Islet precursor cell (in vitro differentiated cells): Measurements from ENCODE around the gene SLC30A4.
A peak's percentile ranks its signal among the peaks of the same experiment; 100 is the strongest.
"Not testable (repeated sequence)": the region's sequence is repeated elsewhere in the genome, so short reads cannot be mapped to it uniquely, and the experiment has no call there.

Experiments
- DNase-seq: peaks from one replicate; pipeline ENCODE4 v3.0.0-alpha.2; 2018

Gene SLC30A4

DNA sequence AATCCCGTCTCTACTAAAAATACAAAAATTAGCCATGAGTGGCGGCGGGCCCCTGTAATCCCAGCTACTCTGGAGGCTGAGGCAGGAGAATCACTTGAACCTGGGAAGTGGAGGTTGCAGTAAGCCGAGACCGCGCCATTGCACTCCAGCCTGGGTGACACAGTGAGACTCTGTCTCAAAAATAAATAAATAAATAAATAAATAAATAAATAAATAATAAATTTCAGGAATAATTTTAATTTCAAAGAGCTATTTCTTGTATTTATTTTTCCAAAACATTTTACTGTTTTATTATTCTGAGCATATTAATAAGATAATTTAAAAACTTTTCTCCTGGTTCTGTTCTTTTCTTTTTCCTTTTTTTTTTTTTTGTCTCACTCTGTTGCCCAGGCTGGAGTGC is 15.4 kb downstream of the SLC30A4 start:
- not testable (repeated sequence) for DNase-seq

DNA sequence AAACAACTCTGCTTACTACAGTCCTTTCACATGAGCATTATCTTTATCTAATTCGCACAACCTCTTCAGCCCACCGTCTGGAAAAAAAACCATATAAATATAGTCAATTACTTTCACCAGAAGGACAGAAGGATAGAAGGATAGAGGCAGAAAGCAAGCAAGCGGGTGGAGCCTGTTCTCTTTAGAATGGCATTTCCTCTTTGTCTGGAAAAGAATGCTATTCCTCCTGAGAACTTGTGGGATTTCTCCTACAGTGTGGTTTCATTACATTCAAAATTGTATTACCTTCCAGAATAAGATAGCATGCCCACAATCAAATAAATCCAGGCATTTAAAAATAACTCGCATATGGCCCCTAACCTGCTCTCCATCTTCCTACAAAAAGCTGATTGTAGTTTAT is 23.1 kb downstream of the SLC30A4 start:
- DNase-seq: no peak

- DNase-seq: no peak
Observed at GRCh38 chr15:45498701-45499100, 23.9 kb downstream of the SLC30A4 start.

GRCh38 chr15:45497261-45497660 is 25.3 kb downstream of the SLC30A4 start:
- DNase-seq: no peak

DNA sequence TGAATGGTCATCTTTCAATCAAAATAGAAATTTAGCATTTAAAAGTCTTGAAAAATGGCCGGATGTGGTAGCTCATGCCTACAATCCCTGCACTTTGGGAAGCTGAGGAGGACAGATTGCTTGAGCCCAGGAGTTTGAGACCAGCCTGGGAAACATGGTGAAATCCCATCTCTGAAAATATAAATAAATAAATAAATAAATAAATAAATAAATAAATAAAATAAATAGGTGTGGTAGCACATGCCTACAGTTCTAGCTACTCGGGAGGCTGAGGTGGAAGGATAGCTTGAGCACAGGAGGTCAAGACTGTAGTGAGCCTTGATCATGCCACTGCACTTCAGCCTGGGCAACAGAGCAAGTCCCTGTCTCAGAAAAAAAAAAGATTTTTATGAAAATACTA is 25.9 kb downstream of the SLC30A4 start:
- DNase-seq: no peak

DNA sequence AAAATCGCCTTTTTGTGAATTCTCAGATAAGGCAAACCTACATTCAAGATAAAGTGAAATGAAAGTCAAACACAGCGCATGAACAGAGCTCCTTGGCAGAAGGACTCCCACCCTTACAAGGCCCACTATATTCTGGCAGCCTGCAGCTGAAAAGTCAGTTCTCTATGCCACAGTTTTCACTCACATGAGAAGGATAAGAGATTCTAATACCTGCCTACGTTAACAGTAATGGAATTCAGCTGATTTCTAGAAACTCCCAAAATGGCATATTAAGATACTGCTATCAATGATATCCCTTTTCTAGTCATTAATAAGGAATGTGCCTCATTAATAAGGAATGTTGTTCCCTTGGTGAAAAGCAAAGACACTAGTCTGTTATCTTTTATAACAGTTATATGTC is 27.0 kb downstream of the SLC30A4 start:
- DNase-seq: no peak

DNA sequence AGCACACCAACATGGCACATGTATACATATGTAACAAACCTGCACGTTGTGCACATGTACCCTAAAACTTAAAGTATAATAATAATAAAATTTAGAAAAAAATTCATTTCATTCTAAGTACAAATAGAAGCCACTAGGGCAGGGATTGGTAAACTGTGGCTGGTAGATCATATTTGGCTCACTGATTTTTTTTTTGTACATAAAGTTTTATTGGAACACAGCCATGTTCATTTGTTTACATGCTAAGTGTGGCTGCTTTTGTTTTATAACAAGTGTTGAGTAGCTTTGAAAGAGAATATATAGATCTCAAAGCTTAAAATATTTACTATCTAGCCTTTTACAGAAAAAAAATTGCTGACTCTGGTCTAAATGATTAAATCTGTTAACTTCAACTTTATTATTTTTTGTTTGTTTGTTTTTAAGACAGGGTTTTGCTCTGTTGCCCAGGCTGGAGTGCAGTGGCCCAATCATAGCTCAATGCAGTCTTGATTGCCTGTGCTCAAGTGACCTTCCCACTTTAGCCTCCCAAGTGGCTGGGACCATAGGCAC is 32.8 kb downstream of the SLC30A4 start:
- no peak for DNase-seq

GRCh38 chr15:45486317-45486716 is 36.2 kb downstream of the SLC30A4 start:
- DNase-seq: no peak

- no peak for DNase-seq
Observed at GRCh38 chr15:45481135-45481534, 41.4 kb downstream of the SLC30A4 start.

- no peak for DNase-seq
Observed at GRCh38 chr15:45476410-45476809, 46.1 kb downstream of the SLC30A4 start.

DNA sequence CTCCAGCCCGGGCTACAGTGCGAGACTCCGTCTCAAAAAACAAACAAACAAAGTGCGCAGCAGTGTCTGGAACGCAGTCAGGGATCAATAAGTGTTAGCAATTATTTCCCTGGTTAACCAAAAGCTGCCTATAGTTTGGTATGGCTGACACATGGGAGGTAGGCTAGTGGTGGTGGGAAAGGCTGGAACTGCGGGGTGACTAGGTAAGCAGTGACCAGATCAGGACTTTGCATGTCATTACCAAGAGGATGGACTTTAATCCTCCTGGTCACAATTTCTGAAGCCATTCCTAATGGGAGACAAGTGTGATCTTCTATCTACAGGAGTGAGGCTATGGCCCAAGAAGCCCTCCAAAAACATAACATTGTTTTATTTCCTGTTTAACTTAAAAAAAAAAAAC is 47.8 kb downstream of the SLC30A4 start:
- no peak for DNase-seq

- peak; percentile 63 for DNase-seq
Observed at GRCh38 chr15:45473068-45473467, 49.5 kb downstream of the SLC30A4 start.

DNA sequence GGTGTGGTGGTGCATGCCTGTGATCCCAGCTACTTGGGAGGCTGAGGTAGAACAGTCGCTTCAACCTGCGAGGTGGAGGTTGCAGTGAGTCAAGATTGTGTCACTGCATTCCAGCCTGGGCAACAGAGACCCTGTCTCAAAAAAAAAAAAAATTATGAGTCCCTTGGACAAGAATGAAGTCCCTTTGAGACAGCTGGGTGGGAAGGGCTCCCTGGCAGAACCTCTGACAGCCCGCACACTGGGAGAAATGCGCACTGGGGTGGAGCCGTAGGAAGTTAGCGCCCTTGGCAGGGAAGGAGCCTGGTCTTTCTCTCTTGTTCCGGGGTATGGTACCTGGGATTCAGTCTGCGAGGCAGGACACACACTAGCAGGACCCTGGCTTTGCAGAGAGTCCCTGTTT is 51.4 kb downstream of the SLC30A4 start:
- peak; percentile 67 for DNase-seq

DNA sequence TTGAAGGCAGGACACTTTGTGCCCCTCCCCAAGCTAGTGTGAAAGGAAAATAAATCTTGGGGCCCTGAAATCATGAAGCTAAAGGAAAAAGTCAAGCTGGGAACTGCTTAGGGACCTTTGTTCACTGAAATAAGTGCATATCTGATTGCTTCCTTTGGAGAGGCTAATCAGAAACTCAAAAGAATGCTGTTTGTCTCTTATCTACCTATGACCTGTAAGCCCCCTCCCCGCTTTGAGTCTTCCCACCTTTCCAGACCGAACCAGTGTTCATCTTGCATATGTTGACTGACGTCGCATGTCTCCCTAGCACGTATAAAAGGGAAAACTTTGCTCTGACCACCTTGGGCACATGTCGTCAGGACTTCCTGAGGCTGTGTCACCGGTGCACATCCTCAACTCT is 53.1 kb downstream of the SLC30A4 start:
- no peak for DNase-seq

DNA sequence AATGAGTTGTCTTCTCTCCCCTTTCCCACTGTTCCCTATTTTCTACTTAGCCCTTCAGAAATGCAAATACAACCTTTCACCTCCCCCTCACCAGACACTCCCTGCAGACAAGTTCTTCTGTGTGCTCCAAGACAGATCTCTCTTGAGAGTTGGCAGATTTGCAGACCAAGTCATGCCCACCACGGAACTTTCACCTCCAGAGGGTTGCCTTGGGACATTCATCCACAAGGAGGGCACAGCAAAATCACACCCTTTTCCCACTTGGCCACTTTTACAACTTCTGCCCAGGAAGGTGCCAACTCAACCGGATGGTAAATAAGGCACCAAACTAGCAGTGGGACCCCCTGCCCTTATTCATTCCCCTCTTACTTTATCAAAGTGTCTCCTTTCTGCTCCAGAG is 53.5 kb downstream of the SLC30A4 start:
- no peak for DNase-seq

- no peak for DNase-seq
Observed at GRCh38 chr15:45468294-45468693, 54.3 kb downstream of the SLC30A4 start.

GRCh38 chr15:45458746-45459403 is 63.7 kb downstream of the SLC30A4 start:
- peak; percentile 61 for DNase-seq

DNA sequence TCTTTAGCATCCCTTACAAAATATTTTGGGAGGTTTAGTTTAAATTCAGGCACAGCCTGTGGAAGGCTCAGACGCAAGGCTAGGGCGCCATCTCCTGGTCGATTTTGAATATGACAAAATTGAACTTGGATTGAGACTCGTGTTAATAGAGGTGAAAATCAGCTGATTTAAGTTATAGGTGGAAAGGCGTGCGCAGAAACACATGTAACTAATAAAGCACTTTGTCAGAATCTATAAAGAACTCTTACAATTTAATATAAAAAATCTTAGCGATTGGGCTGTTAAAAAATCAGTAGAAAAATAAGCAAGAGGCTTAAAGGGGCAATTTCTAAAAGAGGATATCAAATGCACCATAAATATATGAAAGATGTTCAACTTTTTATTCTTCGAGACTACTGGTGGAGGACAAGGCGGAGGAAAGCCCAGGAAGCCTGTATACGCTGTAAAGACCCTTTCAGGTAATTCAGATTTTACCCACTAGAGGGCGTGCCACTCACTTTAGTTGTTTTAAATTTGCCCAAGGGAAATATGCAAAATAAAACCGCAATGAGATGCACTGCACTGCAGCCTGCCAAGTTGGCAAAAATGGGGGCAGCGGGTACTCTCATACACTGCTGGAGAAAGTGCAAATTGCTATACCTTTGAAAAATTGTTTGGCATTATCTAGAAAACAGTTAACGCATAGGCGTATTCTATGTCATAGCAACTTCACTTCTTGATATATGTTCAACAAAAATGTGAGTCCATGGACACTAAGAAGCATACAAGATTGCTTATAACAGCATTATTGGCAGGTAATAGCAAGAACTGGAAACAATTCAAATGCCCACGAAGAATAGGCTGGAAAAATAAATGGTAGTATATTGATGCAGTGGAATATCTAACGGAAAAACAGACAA is 64.7 kb downstream of the SLC30A4 start:
- peak; percentile 71 for DNase-seq

GRCh38 chr15:45457220-45457619 is 65.3 kb downstream of the SLC30A4 start:
- DNase-seq: no peak

DNA sequence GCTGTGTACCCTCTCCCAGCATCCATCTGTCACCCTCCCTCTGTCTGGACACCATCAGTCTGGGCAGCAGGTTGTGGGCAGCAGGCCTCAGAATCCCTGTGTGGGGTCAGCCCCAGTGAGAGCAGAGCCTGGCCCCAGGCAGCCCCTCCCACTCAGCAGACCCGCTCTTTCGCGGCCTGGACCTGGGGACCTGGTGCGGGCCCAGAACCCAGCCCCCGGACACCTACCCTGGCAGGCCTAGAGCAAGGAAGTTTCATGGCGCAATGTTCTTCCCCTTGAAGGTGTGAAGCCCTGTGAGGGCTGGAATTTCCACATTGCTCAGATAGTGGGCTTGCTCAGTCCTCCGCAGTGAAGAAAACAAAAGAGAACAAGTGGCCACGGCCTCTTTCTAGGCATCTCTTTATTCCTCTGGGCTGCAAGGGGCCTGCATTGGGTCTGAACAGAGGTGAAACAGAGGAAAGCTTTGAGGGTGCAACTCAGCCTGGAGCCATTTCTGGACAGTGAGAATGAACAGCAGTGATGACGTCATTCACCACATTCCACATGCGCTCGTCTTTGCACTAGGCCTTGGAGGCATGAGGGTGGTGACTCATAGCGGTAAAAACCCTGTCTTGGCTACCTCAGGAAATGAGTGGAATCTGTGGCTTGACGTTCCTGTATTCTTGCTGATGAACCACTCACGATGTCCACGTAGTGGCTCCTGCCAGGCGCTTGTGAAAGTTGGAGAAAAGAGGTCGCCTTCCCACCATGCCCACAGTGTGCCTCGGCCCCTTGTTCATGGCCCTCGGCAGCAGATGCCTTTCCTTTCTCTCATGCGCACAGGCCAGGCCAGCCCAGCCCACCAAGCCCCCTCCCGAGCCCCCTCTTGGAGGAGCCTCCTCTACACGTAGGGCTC is 66.1 kb downstream of the SLC30A4 start:
- DNase-seq: peak; percentile 98

DNA sequence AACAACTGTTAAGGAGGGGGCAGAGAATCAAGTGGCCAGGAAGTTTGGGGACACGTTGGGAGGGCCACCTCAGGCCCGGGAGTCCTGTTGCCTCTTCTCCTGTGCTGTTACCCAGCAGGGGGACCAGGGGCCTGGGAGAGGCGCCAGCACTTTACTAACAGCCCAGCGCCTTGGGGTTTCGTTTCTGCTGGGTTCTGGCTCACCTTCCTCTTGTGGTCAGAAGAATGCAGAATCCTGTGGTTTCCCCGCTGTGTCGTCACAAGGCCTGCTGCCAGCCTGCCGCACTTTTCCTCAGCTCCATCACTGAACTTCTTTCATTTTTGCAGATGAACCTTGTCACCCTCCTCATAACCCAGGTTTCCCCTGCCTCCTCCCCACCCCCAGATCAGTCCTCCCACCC is 67.7 kb downstream of the SLC30A4 start:
- peak; percentile 86 for DNase-seq

DNA sequence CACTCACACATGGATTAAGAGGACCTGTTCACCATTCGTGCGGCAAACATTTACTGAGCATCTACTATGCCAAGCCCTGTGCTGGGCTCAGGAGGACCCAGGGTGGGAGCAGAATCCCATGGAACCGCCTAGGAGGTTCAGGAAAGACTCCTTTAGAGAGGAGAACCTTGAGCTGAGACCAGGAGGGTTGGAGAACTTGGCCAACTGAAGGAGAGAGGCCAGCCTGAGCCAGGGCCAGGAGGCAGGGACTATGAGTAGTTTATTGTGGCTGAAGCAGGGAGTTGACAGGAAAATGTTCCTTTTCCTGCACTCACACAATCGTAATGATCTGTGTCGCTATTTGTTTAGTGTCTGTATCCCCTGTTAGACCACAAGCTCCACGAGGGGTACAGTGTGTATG is 71.3 kb downstream of the SLC30A4 start:
- no peak for DNase-seq
